Endothelial cell (in vitro differentiated cells): Measurements from ENCODE around the gene LPCAT2. TPM values are rescaled to one million over a fixed set of nuclear protein-coding genes. Genes with fewer than 3 reads are reported as not detected.

Experiments
- DNase-seq: peaks from one replicate; pipeline ENCODE4 v3.0.0; 2021; ENCODE audit warnings: low spot score
- H3K27ac Mint-ChIP-seq: one replicate; pipeline ENCODE4 v1.8.0; 2021; ENCODE audit warnings: mixed read lengths, inconsistent platforms; ENCODE audit not compliant: unreplicated experiment
- H3K27me3 Mint-ChIP-seq: one replicate; pipeline ENCODE4 v1.8.0; 2021; ENCODE audit warnings: mild to moderate bottlenecking, moderate library complexity, mixed read lengths, inconsistent platforms; ENCODE audit not compliant: unreplicated experiment
- H3K36me3 Mint-ChIP-seq: one replicate; pipeline ENCODE4 v1.8.0; 2021; ENCODE audit warnings: mild to moderate bottlenecking, low read depth, mixed read lengths, inconsistent platforms; ENCODE audit not compliant: unreplicated experiment
- H3K4me1 Mint-ChIP-seq: one replicate; pipeline ENCODE4 v1.8.0; 2021; ENCODE audit warnings: mild to moderate bottlenecking, mixed read lengths, inconsistent platforms; ENCODE audit not compliant: unreplicated experiment
- H3K4me3 Mint-ChIP-seq: one replicate; pipeline ENCODE4 v1.8.0; 2021; ENCODE audit warnings: mild to moderate bottlenecking, mixed read lengths, inconsistent platforms; ENCODE audit not compliant: unreplicated experiment
- H3K9me3 Mint-ChIP-seq: one replicate; pipeline ENCODE4 v1.8.0; 2021; ENCODE audit warnings: mixed read lengths, inconsistent platforms; ENCODE audit not compliant: unreplicated experiment
- CTCF ChIP-seq: fragments of 200-600 bp; sonication (generic); IDR thresholded peaks from one replicate; pipeline ENCODE4 v1.5.0; 2021; ENCODE audit warnings: antibody characterized with exemption; ENCODE audit not compliant: unreplicated experiment
- total RNA-seq: library from RNA; stranded (reverse); fragmentation: NEBNext Ultra II Directional; extraction: Animal tissue kit (Norgen Biotek cat#: 25700); gene quantifications from one replicate; pipeline ENCODE4 v1.2.1, GENCODE V29; 2021; ENCODE audit not compliant: unreplicated experiment

Gene LPCAT2
- total RNA-seq, 1 donor from 2014 or later, result 25.5 TPM

- H3K36me3 Mint-ChIP-seq, result peaks cover 49% of the 10 kb centered on the region
Measured at GRCh38 chr16:55494994-55495421, 13.9 kb upstream of the LPCAT2 start.

GRCh38 chr16:55495616-55496289, 13.1 kb upstream of the LPCAT2 start:
- H3K27me3 Mint-ChIP-seq, result peaks cover 1% of the 10 kb centered on the region
- H3K9me3 Mint-ChIP-seq, result no peaks in the 10 kb centered on the region
- no peak overlapping the region for H3K4me3 Mint-ChIP-seq
- DNase-seq, result no peak
- H3K36me3 Mint-ChIP-seq, result peaks cover 50% of the 10 kb centered on the region
- H3K27ac Mint-ChIP-seq, result no peak overlapping the region
- peaks cover 17% of the 10 kb centered on the region for H3K4me1 Mint-ChIP-seq
- TF ChIP-seq CTCF, result no peak

More at GRCh38 chr16:55494994-55495421, 13.9 kb upstream of the LPCAT2 start:
- TF ChIP-seq CTCF, result no peak
- no peaks in the 10 kb centered on the region for H3K9me3 Mint-ChIP-seq
- no peak overlapping the region for H3K4me3 Mint-ChIP-seq
- peaks cover 1% of the 10 kb centered on the region for H3K27me3 Mint-ChIP-seq
- DNase-seq, result no peak
- peaks cover 10% of the 10 kb centered on the region for H3K4me1 Mint-ChIP-seq
- no peak overlapping the region for H3K27ac Mint-ChIP-seq

GRCh38 chr16:55496509-55497145, 12.2 kb upstream of the LPCAT2 start:
- peaks cover 53% of the 10 kb centered on the region for H3K36me3 Mint-ChIP-seq
- TF ChIP-seq CTCF, result no peak
- no peak for DNase-seq
- H3K27ac Mint-ChIP-seq, result no peak overlapping the region
- peaks cover 1% of the 10 kb centered on the region for H3K27me3 Mint-ChIP-seq
- H3K4me3 Mint-ChIP-seq, result no peak overlapping the region
- peaks cover 18% of the 10 kb centered on the region for H3K4me1 Mint-ChIP-seq
- H3K9me3 Mint-ChIP-seq, result no peaks in the 10 kb centered on the region

GRCh38 chr16:55497558-55497957, 11.3 kb upstream of the LPCAT2 start:
- Mint-ChIP-seq H3K27ac (no peak overlapping the region), H3K4me1 (peaks cover 18% of the 10 kb centered on the region), H3K27me3 (peaks cover 1% of the 10 kb centered on the region), H3K4me3 (no peak overlapping the region), H3K9me3 (no peaks in the 10 kb centered on the region), H3K36me3 (peaks cover 54% of the 10 kb centered on the region)
- no peak for TF ChIP-seq CTCF
- no peak for DNase-seq

GRCh38 chr16:55498101-55498500, 10.8 kb upstream of the LPCAT2 start:
- no peak overlapping the region for H3K4me3 Mint-ChIP-seq
- H3K36me3 Mint-ChIP-seq, result peaks cover 52% of the 10 kb centered on the region
- no peak for TF ChIP-seq CTCF
- peaks cover 1% of the 10 kb centered on the region for H3K27me3 Mint-ChIP-seq
- H3K27ac Mint-ChIP-seq, result peak overlapping the region; percentile 30
- peaks cover 18% of the 10 kb centered on the region for H3K4me1 Mint-ChIP-seq
- H3K9me3 Mint-ChIP-seq, result no peaks in the 10 kb centered on the region
- DNase-seq, result no peak
